GM20000 (cell line): ENCODE measurements around the gene SGPL1.

Experiments used
- DNase-seq: peaks from one replicate; pipeline ENCODE4 v3.0.0; 2012; ENCODE audit warnings: low spot score
- TF ChIP-seq, protein P1 (sequence below): IDR thresholded peaks from 2 replicates; pipeline ENCODE4 v1.5.1; 2012; ENCODE audit warnings: mild to moderate bottlenecking, control low read depth; ENCODE audit errors: extremely low read depth, missing control alignments

Gene SGPL1

DNA sequence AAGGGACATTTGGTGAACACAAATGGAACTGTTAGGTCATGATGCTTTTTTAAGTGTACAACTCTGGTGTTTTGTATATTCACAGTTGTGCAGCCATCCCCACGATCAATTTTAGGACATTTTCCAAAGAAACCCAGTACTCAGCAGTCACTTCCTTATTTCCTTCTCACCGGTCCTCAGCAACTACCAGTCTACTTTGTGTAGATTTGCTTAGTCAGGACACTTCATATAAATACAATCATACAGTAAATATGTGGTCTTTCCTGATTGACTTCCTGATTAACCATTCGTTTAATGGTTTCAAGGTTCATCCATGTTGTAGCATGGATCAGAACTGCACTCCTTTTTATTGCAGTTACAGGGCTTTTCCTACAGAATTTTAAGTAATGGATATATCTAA, 14.4 kb downstream of the SGPL1 start:
- TF ChIP-seq, protein P1, sequence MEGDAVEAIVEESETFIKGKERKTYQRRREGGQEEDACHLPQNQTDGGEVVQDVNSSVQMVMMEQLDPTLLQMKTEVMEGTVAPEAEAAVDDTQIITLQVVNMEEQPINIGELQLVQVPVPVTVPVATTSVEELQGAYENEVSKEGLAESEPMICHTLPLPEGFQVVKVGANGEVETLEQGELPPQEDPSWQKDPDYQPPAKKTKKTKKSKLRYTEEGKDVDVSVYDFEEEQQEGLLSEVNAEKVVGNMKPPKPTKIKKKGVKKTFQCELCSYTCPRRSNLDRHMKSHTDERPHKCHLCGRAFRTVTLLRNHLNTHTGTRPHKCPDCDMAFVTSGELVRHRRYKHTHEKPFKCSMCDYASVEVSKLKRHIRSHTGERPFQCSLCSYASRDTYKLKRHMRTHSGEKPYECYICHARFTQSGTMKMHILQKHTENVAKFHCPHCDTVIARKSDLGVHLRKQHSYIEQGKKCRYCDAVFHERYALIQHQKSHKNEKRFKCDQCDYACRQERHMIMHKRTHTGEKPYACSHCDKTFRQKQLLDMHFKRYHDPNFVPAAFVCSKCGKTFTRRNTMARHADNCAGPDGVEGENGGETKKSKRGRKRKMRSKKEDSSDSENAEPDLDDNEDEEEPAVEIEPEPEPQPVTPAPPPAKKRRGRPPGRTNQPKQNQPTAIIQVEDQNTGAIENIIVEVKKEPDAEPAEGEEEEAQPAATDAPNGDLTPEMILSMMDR = no peak
- DNase-seq = no peak

DNA sequence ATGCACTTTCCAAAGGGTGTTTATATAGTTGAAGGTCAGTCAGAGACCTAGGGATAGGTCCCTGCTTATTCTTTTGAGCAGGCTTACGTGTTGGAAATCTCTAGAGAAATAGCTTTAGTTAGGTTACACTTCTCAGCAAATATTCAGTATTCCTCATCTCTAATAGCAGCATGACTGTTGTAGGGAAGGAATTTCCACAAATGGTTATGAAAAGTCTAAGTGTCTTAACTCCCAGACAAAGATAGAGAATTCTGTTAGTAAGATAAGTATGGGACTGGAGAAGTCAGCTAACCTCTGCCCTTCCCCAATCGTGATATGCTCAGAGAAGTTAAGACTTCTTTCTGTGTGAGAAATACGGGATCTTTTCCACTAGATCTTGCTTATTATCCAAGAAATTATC, 16.5 kb downstream of the SGPL1 start:
- DNase-seq = no peak
- TF ChIP-seq, protein P1 = no peak

DNA sequence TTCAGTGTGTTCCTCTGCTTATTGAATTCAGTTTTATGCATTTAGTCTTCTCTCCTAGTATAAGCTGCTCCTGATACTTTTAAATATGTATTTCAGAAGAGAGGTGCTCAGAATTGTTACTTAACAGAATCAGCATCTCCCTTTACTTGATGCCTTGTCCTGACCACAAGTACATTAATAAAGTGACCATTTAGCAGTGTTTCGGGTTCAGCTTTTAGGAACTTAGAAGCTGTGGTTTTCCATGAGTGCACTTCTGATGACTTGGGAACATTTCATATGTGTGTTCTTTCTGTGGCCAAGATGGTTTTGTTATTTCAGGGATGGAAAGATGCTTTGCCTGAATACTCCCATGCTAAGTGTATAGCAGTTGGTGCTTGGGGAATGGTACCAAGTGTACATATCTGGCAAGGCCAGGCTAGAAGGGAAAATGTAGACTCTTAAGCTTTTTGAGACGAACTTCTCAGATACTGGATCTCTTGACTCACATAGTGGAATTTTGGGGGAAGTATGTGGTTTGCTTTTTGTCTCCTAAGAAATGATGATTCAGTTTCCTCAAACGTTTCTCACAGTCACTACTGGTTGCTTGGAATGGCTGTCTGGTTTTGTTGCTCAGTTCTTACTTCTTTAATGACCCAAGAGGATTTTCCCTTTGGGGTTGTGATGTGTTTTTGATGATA, 17.2 kb downstream of the SGPL1 start:
- DNase-seq = no peak
- TF ChIP-seq, protein P1 = no peak

DNA sequence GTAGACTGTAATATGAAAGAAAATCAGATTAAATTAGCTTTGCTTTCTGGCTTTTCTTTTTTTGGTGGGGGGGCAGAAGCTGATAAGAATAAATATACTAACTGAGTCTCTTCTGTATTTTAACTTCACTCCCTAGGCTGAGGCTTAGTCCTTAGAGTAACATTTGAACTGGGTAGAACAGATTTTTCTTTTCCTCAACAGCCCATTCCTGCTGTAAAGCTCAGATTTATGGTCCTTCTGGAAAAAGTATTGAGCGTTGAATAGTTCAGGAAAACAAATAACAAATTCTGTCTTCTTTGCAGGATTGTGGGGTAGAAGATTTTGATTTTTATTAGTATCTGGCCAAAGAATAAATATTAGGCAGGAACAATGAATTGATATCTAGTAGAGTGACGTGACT, 17.9 kb downstream of the SGPL1 start:
- no peak for DNase-seq
- TF ChIP-seq, protein P1 = no peak

DNA sequence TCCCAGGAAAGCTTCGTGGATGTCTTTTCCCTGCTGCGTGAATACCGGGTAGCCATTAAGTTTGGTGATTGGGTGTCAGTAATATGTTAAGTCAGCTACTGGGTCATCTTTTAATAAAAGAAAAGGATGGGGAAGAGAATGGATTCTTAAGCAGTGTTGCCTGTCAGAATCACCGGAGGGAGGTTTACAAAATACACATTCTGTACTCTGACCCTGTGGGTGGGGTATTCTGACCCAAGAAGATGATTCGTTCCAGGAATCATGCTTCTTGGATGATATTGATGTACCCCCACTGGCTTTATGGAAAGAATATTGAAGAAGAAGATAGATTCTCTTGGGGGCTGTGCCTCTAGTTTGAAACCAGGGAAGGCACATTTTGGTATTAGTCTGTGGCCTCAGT, 18.3 kb downstream of the SGPL1 start:
- no peak for DNase-seq
- TF ChIP-seq, protein P1 = no peak

DNA sequence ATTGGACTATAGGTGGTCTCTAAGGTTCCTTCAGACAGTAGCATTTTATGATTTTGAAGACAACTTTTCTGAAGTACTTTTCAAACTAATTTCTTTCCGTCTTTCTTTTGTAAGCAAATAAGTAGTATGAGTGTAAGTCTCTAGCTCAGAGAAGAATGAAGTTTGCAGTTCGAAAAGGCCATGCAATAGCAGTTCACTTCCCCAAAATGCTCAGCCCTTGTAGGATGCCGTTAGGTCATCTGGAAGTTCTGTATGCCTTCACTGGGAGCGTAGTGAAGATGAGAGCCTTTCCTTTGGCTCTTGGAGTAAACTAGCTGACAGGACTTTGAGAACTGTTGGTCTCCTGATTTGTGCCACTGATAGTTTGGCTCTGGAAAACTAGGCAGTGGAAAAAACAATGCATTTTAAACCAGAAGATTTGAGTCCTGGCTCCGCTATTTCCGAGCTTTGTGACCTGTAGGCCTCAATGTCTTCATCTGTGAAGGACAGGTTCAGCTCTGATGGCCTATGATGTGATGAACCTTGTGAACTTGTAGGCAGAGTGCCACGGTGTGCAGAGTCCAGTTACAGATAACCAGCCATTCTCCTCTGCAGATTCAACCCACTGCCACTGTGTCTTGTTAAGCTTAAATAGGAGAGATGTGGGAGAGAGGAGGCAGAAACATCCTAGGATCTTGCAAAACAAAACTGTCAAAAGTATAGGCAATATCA, 18.8 kb downstream of the SGPL1 start:
- no peak for DNase-seq
- TF ChIP-seq, protein P1 = no peak

DNA sequence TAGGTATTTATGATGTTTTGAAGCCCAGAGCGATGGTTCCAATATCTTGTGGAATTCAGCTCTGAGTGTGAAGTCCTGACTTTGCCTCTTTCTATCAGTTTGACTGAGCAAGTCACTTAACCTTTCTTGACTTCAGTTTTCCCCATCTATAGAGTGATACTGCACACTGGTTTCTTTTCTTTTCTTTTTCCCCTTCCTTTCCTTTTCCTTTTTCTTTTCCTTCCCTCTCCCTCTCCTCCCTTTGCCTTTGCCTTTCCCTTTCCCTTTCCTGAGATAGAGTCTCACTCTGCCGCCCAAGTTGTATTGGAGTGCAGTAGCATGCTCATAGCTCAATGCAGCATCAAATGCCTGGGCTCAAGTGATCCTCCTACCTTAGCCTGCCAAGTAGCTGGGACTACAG, 20.6 kb downstream of the SGPL1 start:
- DNase-seq = no peak
- TF ChIP-seq, protein P1 = no peak
